RWPE1 (cell line): ENCODE measurements around the gene PDE4DIP.
"Not testable (repeated sequence)": the region's sequence is repeated elsewhere in the genome, so short reads cannot be mapped to it uniquely, and the experiment has no call there.

Experiments used
- CTCF ChIA-PET: fragments of 350-600 bp; sonication (Branson Sonifier 250); formaldehyde crosslinking; extraction: SDS; loops from one replicate; lab custom pipeline; 2021; lab: Yijun Ruan, JAX
- POLR2A ChIA-PET: fragments of 400-600 bp; formaldehyde crosslinking; extraction: SDS; loops from one replicate; lab custom pipeline; 2020; ENCODE audit warnings: antibody characterized with exemption; ENCODE audit not compliant: low non-redundant PET; lab: Yijun Ruan, JAX
- DNase-seq: peaks from one replicate; pipeline ENCODE4 v3.0.0; 2012; ENCODE audit warnings: low spot score
- H3K27ac ChIP-seq: fragments of 450-650 bp; 2 replicates; pipeline ENCODE4 v1.5.1; 2017

The PDE4DIP gene

DNA sequence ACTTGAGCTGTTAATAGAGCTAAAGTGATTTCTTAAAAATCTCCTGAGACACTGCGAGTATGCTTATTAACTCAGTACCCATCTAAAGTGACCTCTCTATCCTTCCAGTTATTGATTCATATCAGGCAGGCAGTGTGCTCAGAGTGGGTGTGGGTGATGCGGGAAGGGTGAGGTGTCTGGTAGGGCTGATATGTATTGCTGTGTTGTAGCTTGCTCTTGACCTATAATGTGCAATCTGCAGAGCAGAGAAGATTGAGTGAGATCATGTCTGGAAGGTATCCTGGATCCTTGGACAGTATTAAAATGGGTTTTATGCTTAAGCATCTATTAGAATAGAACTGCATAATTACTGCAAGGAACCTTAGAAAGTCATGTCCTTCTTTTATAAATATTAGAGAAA lies 15.8 kb downstream of the PDE4DIP start:
- H3K27ac ChIP-seq, CTCF ChIA-PET, POLR2A ChIA-PET, DNase-seq: not testable (repeated sequence)

DNA sequence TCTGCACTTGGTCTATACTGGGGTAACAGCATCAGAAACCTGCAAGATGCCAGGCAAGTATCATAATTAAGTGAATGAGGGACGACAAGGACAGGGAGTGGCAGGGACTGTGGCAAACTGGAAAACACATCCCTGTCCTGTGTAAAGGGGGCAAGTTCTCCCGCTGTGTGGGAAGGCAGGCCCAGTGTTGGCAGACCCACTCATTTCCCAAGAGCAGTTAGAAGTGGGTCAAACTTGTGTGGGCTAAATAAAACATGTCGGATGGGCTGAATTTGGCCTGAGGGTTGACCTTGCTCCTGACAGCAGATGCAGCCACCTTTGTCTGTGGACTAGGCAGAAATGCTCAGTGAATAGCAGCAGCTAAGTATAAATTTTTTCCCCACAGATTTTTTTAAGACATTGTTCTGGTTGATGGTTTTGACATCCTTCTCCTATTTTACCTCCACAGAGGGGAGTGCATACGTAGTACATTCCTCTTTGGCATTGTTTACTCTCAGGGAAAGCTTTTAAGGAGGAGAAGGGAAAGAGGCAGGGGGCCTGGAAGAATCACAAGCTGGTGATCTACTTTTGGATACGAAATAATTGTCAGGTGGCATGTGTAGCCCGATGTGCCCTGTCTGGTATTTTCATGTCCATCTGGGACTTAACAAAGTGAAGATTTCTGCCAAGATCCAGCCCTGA lies 16.5 kb downstream of the PDE4DIP start:
- POLR2A ChIA-PET, DNase-seq: not testable (repeated sequence)

GRCh38 chr1:148862590-148862989 lies 18.4 kb downstream of the PDE4DIP start:
- DNase-seq, CTCF ChIA-PET, H3K27ac ChIP-seq, POLR2A ChIA-PET: not testable (repeated sequence)

More for the DNA sequence above, 16.5 kb downstream of the PDE4DIP start:
- H3K27ac ChIP-seq, CTCF ChIA-PET: not testable (repeated sequence)

DNA sequence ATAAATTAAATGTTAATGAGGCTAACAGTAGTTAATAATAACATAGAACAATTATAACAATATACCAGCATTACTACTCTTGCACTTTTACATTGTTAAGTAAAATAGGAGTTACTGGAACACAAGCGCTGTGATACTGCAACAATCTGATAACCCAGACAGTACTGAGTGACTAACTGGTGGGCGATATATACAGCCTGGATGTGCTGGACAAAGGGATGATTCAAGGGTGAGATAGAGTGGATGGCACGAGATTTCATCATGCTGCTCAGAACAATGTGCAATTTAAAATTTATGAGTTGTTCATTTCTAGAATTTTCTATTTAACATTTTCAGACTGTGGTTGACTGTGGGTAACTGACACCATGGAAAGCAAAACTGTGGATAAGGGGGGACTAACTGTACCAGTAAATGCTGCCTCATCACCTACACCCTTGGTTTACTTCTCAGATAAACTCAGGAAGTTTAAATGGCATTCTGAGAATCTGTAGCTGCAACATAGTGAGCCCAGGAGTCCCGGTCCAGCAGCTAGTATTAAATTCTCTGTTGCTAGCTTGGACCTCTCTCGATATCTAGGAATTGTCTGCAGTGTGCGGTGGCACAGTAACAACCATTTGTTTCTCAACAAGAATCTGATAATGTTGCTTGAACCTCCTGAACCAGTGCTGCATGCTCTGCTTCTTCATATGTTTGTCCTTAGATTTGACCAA lies 24.9 kb downstream of the PDE4DIP start:
- H3K27ac ChIP-seq, POLR2A ChIA-PET, CTCF ChIA-PET, DNase-seq: not testable (repeated sequence)

- CTCF ChIA-PET, POLR2A ChIA-PET, H3K27ac ChIP-seq, DNase-seq: not testable (repeated sequence)
These were observed 25.4 kb downstream of the PDE4DIP start for GRCh38 chr1:148869634-148869961.

DNA sequence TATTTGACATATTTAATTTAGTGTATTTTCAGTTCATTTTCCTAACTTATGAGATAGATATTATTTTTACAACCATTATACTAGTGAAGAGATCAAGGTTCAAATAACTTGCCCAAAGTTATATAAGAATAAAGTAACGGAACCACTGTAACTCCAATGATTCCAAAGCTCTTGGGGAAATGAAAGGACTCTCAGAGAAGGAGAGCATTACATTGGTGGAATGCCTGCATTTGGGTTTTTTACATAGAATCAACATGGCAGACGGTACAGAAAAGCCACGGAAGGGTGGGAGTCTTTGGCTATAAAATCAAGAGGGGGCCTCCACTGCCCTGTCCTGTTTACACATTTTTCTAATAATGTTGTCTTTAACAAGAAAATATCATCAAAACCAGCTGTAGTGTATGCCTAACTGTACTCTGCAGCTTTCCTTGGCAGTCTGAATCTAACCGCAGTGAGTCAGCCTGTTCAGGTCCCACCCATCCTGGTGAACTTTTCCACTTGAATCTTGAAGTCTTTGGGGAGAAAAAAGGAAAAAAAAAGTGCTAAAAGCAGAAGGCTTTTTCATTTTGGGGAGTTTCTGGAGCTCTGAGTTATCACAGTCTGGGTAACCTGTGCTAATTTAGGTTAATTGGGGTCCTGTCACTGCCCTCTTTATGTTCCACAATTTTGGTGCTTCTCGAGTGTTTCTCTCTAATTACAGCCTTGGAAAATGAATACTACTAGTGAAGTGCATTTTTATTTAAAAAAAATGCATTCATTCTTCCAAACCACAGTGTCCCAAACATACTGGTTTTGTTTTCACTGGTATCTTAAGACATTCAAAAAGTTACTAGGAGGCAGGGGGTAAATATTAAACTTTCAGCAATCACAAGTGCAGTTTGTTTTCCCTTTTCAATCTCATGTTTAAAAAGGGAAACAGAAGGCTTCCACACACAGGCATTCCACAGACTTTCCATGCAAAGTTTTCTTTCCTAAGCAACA lies 30.5 kb downstream of the PDE4DIP start:
- DNase-seq, POLR2A ChIA-PET, H3K27ac ChIP-seq, CTCF ChIA-PET: not testable (repeated sequence)

- H3K27ac ChIP-seq, DNase-seq, POLR2A ChIA-PET, CTCF ChIA-PET: not testable (repeated sequence)
These were observed 35.7 kb downstream of the PDE4DIP start for GRCh38 chr1:148879812-148880416.

DNA sequence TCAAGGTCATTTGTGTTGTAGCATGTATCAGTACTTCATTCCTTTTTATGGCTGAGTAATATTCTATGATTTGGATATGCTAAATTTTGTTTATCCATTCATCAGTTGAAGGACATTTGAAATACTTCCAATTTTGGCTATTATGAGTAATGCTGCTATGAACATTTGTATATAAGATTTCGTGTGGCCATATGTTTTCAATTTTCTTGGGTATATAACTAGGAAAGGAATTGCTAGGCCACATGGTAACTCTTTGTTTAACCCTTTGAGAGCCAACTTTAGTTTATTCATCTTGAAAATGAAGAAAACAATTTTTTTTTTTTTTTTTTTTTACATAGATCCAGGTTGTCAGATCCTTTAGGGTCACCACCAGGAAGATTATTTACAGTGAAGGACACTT lies 37.0 kb downstream of the PDE4DIP start:
- CTCF ChIA-PET = not testable (repeated sequence)

DNA sequence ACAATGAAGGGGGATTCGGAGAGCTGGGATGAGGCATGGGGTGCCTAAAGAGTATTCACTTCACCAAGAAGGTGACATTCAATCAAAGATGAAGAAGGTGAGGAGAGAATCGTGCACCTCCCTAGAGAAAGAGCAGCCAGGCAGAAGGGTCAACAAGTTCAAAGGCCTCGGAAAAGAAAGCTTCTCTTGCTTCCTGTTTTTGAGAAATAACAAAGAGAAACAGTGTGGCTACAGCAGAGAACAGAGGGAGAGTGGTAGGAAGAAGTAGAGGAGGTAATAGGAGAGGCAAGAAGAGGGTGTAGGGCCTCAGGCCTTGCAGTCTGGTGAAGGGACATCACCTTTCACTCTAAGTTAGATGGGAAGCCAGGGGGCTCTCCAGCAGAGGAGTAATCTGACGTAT lies 41.0 kb downstream of the PDE4DIP start:
- DNase-seq, H3K27ac ChIP-seq, POLR2A ChIA-PET, CTCF ChIA-PET: not testable (repeated sequence)

More for the DNA sequence above, 37.0 kb downstream of the PDE4DIP start:
- DNase-seq, H3K27ac ChIP-seq, POLR2A ChIA-PET: not testable (repeated sequence)

- DNase-seq, CTCF ChIA-PET, H3K27ac ChIP-seq, POLR2A ChIA-PET: not testable (repeated sequence)
These were observed 42.1 kb downstream of the PDE4DIP start for GRCh38 chr1:148886293-148886692.

DNA sequence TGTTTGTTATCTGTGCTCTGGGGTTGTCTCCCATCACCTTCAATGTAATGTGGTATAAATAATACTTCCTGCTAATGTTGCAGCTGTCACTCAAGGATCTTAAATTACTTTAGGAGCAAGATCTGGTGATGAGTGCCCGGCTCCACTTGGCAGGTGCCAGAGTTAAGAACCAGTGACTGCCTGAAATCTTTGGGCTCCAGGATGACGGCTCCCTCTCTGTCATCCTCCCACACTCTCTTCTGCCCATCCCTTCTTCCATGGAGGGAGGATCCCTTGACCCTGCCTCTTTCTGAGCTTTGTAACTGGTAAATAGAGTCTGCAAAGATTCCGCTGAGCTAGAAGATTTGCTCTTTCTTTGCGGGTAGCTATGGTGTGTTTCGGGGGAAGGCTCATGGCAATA lies 44.4 kb downstream of the PDE4DIP start:
- DNase-seq, POLR2A ChIA-PET, H3K27ac ChIP-seq, CTCF ChIA-PET: not testable (repeated sequence)

- not testable (repeated sequence) for H3K27ac ChIP-seq, DNase-seq
These were observed 45.2 kb downstream of the PDE4DIP start for GRCh38 chr1:148889267-148890074.

DNA sequence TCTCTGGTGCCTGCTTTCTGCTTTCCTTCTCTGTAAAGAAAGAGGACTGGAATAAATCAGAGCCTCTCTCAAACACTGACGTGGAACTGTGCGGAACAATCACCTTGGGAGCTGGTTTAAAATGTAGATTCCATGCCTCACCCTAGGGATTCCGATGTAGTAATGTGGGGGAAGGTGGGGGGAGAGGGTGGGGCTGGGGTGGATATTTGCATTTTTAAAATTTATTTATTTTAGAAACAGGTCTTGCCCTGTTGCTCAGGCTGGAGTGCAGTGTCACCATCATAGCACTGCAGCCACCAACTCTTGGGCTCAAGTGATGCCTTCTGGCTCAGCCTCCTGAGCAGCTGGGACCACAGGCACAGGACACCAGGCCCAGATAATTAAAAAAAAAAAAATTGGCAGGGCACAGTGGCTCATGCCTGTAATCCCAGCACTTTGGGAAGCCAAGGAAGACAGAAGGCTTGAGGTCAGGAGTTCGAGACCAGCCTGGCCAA lies 45.9 kb downstream of the PDE4DIP start:
- CTCF ChIA-PET, H3K27ac ChIP-seq, DNase-seq, POLR2A ChIA-PET: not testable (repeated sequence)

More at GRCh38 chr1:148889267-148890074, 45.2 kb downstream of the PDE4DIP start:
- CTCF ChIA-PET, POLR2A ChIA-PET: not testable (repeated sequence)

GRCh38 chr1:148894360-148895352 lies 50.4 kb downstream of the PDE4DIP start:
- POLR2A ChIA-PET, CTCF ChIA-PET, H3K27ac ChIP-seq, DNase-seq: not testable (repeated sequence)

- POLR2A ChIA-PET, H3K27ac ChIP-seq, DNase-seq, CTCF ChIA-PET: not testable (repeated sequence)
These were observed 55.8 kb downstream of the PDE4DIP start for GRCh38 chr1:148900026-148900425.
